Thoracic aorta (tissue), 2 donors: ENCODE data around the gene WDR48. TPM values are rescaled to one million over a fixed set of nuclear protein-coding genes. Genes with fewer than 3 reads are reported as not detected.

Experiments
- ATAC-seq: fragments of 150-250 bp; one replicate; pipeline ENCODE4 v1.8.0; 2017; ENCODE audit warnings: low read depth; ENCODE audit not compliant: insufficient number of reproducible peaks, low FRiP score
- DNase-seq: peaks from one replicate; pipeline ENCODE4 v3.0.0-alpha.2; 2020; ENCODE audit warnings: low spot score
- H3K27ac ChIP-seq, 2 donors: fragments of 200-600 bp; sonication (generic); 1 replicate in 1 of 2; 2 replicates in 1 of 2; pipeline ENCODE4 v1.5.1; 2016; ENCODE audit warnings: mild to moderate bottlenecking in 2 of 2, moderate library complexity in 2 of 2
- H3K27me3 ChIP-seq: fragments of 200-600 bp; sonication (generic); replicated peaks from 2 replicates; pipeline ENCODE4 v1.6.0; 2016; ENCODE audit warnings: mild to moderate bottlenecking; ENCODE audit not compliant: insufficient read depth
- H3K36me3 ChIP-seq: fragments of 200-600 bp; sonication (generic); one replicate; pipeline ENCODE4 v1.5.1; 2016
- H3K4me1 ChIP-seq, 2 donors: fragments of 200-600 bp; sonication (generic); 1 replicate in 1 of 2; 2 replicates in 1 of 2; pipeline versions ENCODE4 v1.5.1 to v1.6.0; 2016; ENCODE audit warnings: low read depth in 2 of 2, mild to moderate bottlenecking in 1 of 2; ENCODE audit not compliant: control insufficient read depth in 1 of 2
- H3K4me3 ChIP-seq: fragments of 200-600 bp; sonication (generic); 2 replicates; pipeline ENCODE4 v1.5.1; 2016; ENCODE audit warnings: mild to moderate bottlenecking
- H3K9me3 ChIP-seq: fragments of 200-600 bp; sonication (generic); 2 replicates; pipeline ENCODE4 v1.5.1; 2016
- CTCF ChIP-seq: fragments of 200-600 bp; sonication (generic); IDR thresholded peaks from one replicate; pipeline ENCODE4 v1.5.1; 2019; ENCODE audit warnings: antibody characterized with exemption
- total RNA-seq, 2 donors: library from RNA; depleted of rRNA; stranded (reverse); fragments of >200 nt; gene quantifications; one replicate each; pipeline versions ENCODE4 v1.1.0 to v1.2.3, GENCODE V29; 2016

WDR48 gene
- total RNA-seq, 2 donors from 2014 or later, result 17.7 to 29.9 TPM

GRCh38 chr3:39068556-39068955 lies 16.7 kb downstream of the WDR48 start:
- ATAC-seq, result no peak
- Histone ChIP-seq H3K27ac (no peak overlapping the region), H3K4me1 (peaks cover 9 to 16% of the 10 kb centered on the region in 2 donors), H3K4me3 (no peak overlapping the region), H3K36me3 (peaks cover 9% of the 10 kb centered on the region), H3K27me3 (no peaks in the 10 kb centered on the region), H3K9me3 (no peaks in the 10 kb centered on the region)
- DNase-seq, result no peak
- no peak for TF ChIP-seq CTCF

- Histone ChIP-seq H3K27me3 (no peaks in the 10 kb centered on the region), H3K4me3 (no peak overlapping the region), H3K9me3 (no peaks in the 10 kb centered on the region), H3K36me3 (peaks cover 29% of the 10 kb centered on the region), H3K27ac (no peak overlapping the region), H3K4me1 (no peaks in the 10 kb centered on the region)
- no peak for DNase-seq
- ATAC-seq, result no peak
- no peak for TF ChIP-seq CTCF
Observed at GRCh38 chr3:39075910-39076309, 24.1 kb downstream of the WDR48 start.

GRCh38 chr3:39079530-39079929 lies 27.7 kb downstream of the WDR48 start:
- peaks cover 22% of the 10 kb centered on the region for H3K36me3 ChIP-seq
- no peaks in the 10 kb centered on the region for H3K4me1 ChIP-seq
- no peak for TF ChIP-seq CTCF
- no peak overlapping the region for H3K27ac ChIP-seq
- DNase-seq (no peak), ATAC-seq (no peak)
- no peak overlapping the region for H3K4me3 ChIP-seq
- no peaks in the 10 kb centered on the region for H3K9me3 ChIP-seq
- H3K27me3 ChIP-seq, result no peaks in the 10 kb centered on the region

- peaks cover 22% of the 10 kb centered on the region for H3K36me3 ChIP-seq
- H3K4me3 ChIP-seq, result no peak overlapping the region
- H3K4me1 ChIP-seq, result no peaks in the 10 kb centered on the region
- no peaks in the 10 kb centered on the region for H3K27me3 ChIP-seq
- no peak for ATAC-seq
- H3K9me3 ChIP-seq, result no peaks in the 10 kb centered on the region
- no peak for TF ChIP-seq CTCF
- H3K27ac ChIP-seq, result no peak overlapping the region
- no peak for DNase-seq
Observed at GRCh38 chr3:39080026-39080425, 28.2 kb downstream of the WDR48 start.

GRCh38 chr3:39082666-39083313 lies 31.0 kb downstream of the WDR48 start:
- H3K27me3 ChIP-seq, result no peaks in the 10 kb centered on the region
- H3K4me1 ChIP-seq, result no peaks in the 10 kb centered on the region
- no peak for DNase-seq
- no peak overlapping the region for H3K27ac ChIP-seq
- no peaks in the 10 kb centered on the region for H3K9me3 ChIP-seq
- no peak overlapping the region for H3K4me3 ChIP-seq
- no peak for TF ChIP-seq CTCF
- H3K36me3 ChIP-seq, result peaks cover 19% of the 10 kb centered on the region
- ATAC-seq, result no peak
